ENCODE results near the gene GPR39. TPM values are rescaled to one million over a fixed set of nuclear protein-coding genes. Genes with fewer than 3 reads are reported as not detected.

Gene GPR39
- total RNA-seq, 2 experiments from 2014 or later: not detected

DNA sequence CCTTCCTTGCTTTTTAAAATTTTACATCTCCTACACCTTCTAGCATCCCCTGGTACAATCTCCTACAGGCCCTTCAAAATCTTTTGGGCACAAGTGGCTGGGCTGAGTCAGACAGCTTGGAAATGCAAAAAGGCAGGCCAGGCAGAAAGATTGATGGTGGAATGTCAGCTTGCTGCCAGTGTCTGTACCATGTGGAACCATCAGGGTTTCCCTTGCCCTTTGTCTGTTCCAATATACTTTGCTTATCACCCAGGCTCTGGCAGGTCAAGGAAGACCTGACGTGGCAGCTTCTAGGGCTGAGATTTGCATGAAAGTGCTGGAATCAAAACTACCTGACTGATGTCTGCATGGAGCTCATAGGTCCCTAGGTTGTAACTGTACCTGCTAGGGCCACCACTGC lies 33.3 kb downstream of the GPR39 start:
- DNase-seq: no peak
- intact Hi-C loops (cut with micrococcal nuclease): no loop called here
- TF ChIP-seq, protein P1, sequence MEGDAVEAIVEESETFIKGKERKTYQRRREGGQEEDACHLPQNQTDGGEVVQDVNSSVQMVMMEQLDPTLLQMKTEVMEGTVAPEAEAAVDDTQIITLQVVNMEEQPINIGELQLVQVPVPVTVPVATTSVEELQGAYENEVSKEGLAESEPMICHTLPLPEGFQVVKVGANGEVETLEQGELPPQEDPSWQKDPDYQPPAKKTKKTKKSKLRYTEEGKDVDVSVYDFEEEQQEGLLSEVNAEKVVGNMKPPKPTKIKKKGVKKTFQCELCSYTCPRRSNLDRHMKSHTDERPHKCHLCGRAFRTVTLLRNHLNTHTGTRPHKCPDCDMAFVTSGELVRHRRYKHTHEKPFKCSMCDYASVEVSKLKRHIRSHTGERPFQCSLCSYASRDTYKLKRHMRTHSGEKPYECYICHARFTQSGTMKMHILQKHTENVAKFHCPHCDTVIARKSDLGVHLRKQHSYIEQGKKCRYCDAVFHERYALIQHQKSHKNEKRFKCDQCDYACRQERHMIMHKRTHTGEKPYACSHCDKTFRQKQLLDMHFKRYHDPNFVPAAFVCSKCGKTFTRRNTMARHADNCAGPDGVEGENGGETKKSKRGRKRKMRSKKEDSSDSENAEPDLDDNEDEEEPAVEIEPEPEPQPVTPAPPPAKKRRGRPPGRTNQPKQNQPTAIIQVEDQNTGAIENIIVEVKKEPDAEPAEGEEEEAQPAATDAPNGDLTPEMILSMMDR (IDR thresholded peaks at IDR 0.05): no peak
- no peak overlapping the region for H3K4me3 Mint-ChIP-seq
- CTCF ChIA-PET: no interaction called here
- ATAC-seq: no peak
- POLR2A ChIA-PET: no interaction called here
- peaks cover 9% of the 10 kb centered on the region for H3K9me3 Mint-ChIP-seq
- no peak overlapping the region for H3K27ac Mint-ChIP-seq
- H3K27me3 Mint-ChIP-seq: no peaks in the 10 kb centered on the region
- no peaks in the 10 kb centered on the region for H3K4me1 Mint-ChIP-seq (ENCODE audit: low read depth)
- no peaks in the 10 kb centered on the region for H3K36me3 Mint-ChIP-seq (ENCODE audit: low read depth)

DNA sequence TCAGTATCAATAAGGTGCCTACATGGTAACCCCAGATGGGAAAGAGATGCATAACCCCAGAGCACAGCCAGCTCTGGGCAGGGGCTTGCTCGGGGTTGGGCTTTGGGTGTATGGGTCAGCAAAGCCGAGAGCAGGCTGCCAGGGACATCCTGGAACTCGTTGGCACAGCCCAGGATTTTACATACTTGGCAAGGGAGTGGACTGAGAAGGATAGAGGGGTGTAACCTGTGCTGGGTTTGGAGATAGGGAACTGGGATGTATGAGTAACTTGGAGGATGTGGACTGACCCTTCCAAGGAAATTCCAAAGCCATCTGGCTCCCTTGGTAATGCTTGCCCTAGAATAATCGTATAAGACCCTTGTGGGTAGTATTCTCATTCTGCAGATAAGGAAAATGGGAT lies 44.2 kb downstream of the GPR39 start:
- Mint-ChIP-seq H3K27ac (no peak overlapping the region), H3K4me3 (no peak overlapping the region), H3K9me3 (peaks cover 20% of the 10 kb centered on the region), H3K36me3 (ENCODE audit: low read depth) (no peaks in the 10 kb centered on the region), H3K4me1 (ENCODE audit: low read depth) (no peaks in the 10 kb centered on the region), H3K27me3 (peaks cover 2% of the 10 kb centered on the region)
- TF ChIP-seq, protein P1 (IDR thresholded peaks at IDR 0.05): no peak
- ChIA-PET POLR2A (no interaction called here), CTCF (no interaction called here)
- ATAC-seq (no peak), DNase-seq (no peak)
- intact Hi-C loops (cut with micrococcal nuclease): no loop called here

DNA sequence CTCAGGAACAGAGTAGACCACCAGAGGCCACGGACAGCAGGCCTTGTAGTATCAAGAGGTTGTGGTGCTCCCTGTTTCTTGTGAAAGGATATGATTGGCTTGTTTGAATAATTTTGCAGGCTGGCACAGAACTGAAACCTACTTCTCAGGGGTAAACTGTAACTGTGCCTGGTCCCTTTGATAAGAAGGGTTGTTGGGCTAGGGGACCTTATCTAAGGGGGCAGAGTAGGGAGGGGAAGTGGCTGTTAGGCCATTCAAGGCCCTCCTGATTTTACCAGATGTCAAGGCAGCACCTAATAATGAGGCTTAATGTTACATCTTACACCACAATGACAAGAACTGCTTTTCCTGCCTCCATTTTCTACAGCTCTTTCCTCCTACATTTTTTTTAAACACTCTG lies 45.6 kb downstream of the GPR39 start:
- Mint-ChIP-seq H3K27me3 (peaks cover 2% of the 10 kb centered on the region), H3K9me3 (peaks cover 25% of the 10 kb centered on the region), H3K36me3 (ENCODE audit: low read depth) (no peaks in the 10 kb centered on the region), H3K4me1 (ENCODE audit: low read depth) (no peaks in the 10 kb centered on the region), H3K27ac (no peak overlapping the region), H3K4me3 (no peak overlapping the region)
- DNase-seq: no peak
- CTCF ChIA-PET: no interaction called here
- POLR2A ChIA-PET: no interaction called here
- ATAC-seq: no peak
- intact Hi-C loops (cut with micrococcal nuclease): no loop called here
- TF ChIP-seq, protein P1 (IDR thresholded peaks at IDR 0.05): no peak

DNA sequence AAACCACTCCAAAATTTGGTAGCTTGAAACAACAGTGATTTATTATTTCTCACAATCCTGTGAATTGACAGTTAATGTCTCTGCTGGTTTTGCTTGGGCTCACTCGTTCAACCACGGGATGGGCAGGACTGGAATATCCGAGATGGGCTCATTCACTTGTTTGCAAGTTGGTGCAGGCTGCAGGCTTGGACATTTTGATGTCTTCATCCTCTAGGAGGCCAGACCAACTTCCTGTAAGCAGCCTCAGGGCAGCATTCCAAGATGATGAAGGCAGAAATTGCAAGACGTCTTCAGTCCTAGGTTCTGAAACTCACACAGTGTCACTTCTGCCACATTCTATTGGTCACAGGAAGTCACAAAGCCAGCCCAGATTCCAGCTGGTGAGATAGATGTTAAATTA lies 47.1 kb downstream of the GPR39 start:
- ChIA-PET POLR2A (no interaction called here), CTCF (no interaction called here)
- Mint-ChIP-seq H3K4me1 (ENCODE audit: low read depth) (no peaks in the 10 kb centered on the region), H3K4me3 (no peak overlapping the region), H3K9me3 (peaks cover 25% of the 10 kb centered on the region), H3K27ac (no peak overlapping the region), H3K27me3 (peaks cover 2% of the 10 kb centered on the region), H3K36me3 (ENCODE audit: low read depth) (no peaks in the 10 kb centered on the region)
- intact Hi-C loops (cut with micrococcal nuclease): no loop called here
- TF ChIP-seq, protein P1 (IDR thresholded peaks at IDR 0.05): no peak
- DNase-seq (no peak), ATAC-seq (no peak)

DNA sequence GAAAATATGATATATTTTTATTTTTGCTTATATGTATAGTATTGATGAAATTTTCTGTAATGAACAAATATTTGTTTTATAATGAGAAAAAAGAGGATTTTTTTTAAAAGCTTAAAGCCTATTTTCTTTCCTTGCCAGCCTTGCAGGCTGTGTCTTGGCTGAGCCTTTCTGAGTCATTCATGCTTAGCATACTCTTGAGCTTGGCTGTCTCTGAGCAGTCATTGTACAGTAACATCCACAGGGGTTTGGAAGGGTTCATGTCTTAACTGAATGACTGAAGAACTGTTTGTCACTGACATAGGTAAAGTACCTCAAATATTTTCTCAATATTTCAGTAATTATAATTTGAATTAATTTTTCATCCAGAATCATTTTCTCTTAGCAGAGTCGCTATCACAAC lies 49.3 kb downstream of the GPR39 start:
- H3K4me1 Mint-ChIP-seq (ENCODE audit: low read depth): no peaks in the 10 kb centered on the region
- no peaks in the 10 kb centered on the region for H3K27me3 Mint-ChIP-seq
- CTCF ChIA-PET: no interaction called here

More for the DNA sequence above, 49.3 kb downstream of the GPR39 start:
- Mint-ChIP-seq H3K4me3 (no peak overlapping the region), H3K27ac (no peak overlapping the region), H3K36me3 (ENCODE audit: low read depth) (no peaks in the 10 kb centered on the region), H3K9me3 (peaks cover 23% of the 10 kb centered on the region)
- DNase-seq (no peak), ATAC-seq (no peak)
- TF ChIP-seq, protein P1 (IDR thresholded peaks at IDR 0.05): no peak
- POLR2A ChIA-PET: no interaction called here
- intact Hi-C loops (cut with micrococcal nuclease): no loop called here
